ELF-1 (cell line): ENCODE data around the gene SOX6.

Source experiments
- DNase-seq: peaks from one replicate; pipeline ENCODE4 v3.0.0-alpha.2; 2016; ENCODE audit warnings: low read depth, low spot score

The SOX6 gene

GRCh38 chr11:16193897-16194381, 162.4 kb downstream of the SOX6 start:
- DNase-seq, result no peak

DNA sequence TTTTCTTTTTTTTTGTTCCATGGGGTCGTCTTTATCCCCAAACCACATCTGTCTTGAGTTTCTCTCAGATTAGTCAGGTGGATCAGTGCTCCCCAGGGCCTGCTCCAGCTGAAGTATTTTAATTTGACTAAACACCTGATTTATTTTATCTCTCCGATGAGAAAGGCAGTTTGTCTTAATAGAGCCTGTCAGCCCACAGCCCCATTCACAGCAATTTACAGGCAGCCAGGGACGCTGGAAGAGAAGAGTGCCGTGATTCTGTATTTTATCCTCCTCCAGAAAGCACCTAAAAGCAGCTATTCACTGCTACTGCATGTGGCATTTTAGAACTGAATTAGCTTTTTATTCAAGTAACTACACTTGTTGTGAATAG, 164.5 kb downstream of the SOX6 start:
- DNase-seq, result no peak

GRCh38 chr11:16191212-16191867, 165.0 kb downstream of the SOX6 start:
- DNase-seq, result no peak

DNA sequence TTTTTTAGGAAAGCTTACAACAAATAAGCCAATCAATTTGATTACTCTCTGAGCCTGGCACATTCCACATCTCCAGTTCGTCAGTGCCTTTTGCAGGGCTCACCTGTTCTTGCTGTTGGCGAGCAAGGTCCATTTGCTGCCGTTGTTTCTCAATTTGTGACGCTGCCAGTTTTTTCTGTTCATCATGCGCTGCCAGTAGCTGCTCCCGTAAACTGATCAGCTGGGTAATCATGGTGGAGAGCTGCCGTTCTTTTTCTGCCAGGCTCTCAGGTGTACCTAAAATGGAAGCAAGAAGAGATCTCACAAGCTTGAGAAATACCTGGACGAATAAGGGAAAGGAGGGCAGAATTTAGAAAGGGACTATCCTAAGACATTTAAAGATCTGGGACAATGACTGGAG, 169.7 kb downstream of the SOX6 start:
- no peak for DNase-seq

GRCh38 chr11:16185042-16185441, 171.3 kb downstream of the SOX6 start:
- DNase-seq, result no peak

DNA sequence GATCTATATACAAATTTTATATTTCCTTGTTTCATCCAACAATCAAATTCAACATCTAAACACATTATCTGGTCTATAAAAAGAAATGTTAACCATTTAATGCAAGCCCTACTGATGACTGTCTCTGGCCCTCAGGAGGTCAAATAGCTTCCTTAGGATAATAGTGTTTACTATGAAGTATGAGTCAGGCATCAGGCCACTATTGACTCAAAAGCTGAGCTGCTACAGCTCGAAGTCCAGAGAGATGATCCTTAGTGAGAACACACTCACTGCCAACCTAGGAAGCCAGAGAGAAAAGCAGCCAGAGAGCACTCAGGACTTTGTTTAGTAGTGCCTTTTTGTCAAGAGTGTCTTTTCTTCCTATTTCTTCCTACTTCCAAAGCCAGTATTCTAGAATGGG, 171.8 kb downstream of the SOX6 start:
- no peak for DNase-seq

DNA sequence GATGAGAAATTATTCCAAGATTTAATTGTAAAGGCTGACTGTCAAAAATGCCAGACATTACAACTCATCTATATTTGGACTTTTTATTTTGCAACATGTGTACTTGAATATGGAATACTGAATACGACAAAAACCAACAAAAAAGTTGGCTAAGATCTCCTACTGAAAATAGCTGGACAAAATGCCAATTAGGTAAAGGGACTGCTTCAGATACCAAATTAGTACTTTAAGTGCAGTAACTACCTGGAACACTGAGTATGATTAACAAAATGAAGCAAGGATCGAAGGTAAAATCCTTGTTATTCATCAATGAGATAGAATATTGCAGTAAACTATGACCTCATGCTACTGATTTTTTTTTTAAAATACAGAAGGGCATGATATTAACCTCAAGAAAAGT, 173.8 kb downstream of the SOX6 start:
- DNase-seq, result no peak

DNA sequence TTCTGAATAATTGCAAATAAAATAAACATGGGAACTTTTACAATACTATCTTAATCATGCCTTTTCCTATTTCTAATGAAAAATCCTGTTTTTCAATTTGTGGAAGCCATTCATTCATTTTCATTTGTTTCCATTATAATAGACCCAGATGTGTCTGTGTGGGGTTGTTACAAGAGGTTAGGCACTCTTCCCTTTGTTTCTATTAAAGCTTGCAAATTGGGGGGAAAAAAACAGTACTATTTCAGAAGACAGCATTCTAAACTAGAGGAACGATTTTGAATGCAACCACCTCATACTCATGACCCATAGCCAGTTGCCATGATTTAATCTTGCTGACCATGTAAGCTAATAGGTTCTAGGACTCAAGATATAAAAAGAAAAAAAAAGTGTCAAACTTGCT, 175.5 kb downstream of the SOX6 start:
- DNase-seq, result no peak

- DNase-seq, result no peak
Measured at GRCh38 chr11:16179676-16180075, 176.7 kb downstream of the SOX6 start.

DNA sequence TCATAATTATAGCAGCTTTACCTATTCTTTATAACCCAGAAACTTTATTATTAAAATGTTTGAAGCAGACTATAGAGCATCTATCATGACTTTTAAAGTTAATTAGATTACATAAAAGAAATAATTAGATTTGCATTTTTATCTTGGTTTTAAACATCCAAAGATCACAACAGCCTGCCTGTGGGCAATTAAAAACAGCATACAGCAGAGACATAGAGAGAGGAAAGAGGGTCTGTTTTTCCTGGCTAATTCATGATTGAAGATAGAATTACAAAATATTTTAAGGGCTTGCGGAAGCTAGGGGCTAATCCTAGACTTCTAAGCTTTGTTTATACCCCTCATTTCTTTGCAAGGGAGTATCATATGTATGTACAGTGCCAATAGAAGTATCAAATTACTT, 178.1 kb downstream of the SOX6 start:
- DNase-seq, result no peak

GRCh38 chr11:16177688-16178087, 178.7 kb downstream of the SOX6 start:
- no peak for DNase-seq

DNA sequence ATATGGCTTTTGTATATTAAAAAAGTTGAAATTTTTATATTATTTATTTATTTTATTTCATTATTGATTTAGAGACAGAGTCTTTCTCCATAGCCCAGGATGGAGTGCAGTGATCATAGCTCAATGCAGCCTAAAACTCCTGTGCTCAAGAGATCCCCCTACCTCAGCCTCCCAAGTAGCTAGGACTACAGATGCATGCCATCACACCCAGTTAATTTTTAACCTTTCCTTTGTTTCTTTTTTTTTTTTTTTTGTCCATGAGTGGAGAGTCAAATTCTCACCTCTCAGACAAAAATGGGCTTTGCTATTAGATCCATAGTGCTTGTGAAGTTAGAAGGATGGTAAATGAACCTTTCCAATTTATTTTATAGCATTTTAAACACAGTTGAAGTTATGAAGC, 182.5 kb downstream of the SOX6 start:
- no peak for DNase-seq

- DNase-seq, result no peak
Measured at GRCh38 chr11:16171882-16172281, 184.5 kb downstream of the SOX6 start.

DNA sequence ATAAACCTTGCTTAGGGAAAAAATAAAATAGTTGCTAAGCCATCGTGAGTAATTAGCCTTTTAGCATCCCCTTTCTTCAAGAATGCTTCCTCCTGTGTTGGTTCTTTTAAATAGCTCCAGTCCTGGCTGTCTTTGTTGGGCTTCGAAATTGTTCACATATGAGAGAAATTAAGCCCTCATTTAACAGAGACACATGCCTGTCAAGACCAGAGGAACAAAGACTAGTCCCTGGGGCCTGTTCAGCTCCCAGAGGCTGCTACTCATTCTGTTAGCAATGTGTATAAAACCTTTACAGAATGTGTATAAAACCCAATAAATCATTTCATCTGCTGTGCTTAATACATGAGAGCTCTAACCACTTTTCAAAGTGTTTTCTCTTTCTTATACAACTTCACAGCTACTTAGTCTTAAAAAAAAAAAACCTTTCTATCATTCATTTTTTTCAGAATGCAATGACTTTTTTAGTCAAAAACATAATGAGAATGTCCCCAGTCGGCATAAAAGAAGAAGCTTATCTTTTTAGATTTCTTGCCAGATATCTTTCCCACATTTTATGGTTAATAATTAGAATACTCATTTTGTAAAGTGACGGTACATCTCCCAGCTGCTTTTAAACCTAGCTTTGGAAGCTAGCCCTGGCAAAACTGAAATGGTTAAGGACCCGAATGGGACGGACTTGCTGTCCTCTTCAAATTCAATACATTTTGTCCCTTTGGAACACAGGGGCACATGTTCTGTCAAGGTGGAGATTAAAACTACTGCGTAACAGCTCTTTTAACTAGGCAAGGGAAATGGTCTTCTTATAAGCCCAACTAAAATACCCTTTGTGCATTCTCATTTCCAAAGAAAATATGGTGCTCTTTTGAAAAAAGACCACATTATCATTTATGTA, 186.1 kb downstream of the SOX6 start:
- DNase-seq, result no peak

DNA sequence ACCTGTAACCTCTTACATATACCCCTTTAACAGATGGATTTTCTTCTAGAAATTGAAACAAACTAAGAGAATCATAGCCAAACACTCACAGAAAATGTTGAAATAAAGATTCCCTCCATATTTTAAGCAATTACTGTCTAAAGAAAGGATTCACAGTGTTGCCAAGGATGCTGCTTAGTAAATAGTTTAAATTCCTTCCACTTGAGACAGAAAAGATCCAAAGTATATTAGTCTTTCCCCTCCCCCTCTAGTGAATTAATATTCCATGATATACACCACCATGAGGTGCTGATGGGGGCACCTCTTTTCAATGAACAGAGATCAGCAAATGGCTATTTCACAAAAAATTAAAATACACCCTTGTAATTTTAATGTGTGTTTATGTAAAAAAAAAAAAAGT, 186.8 kb downstream of the SOX6 start:
- no peak for DNase-seq

DNA sequence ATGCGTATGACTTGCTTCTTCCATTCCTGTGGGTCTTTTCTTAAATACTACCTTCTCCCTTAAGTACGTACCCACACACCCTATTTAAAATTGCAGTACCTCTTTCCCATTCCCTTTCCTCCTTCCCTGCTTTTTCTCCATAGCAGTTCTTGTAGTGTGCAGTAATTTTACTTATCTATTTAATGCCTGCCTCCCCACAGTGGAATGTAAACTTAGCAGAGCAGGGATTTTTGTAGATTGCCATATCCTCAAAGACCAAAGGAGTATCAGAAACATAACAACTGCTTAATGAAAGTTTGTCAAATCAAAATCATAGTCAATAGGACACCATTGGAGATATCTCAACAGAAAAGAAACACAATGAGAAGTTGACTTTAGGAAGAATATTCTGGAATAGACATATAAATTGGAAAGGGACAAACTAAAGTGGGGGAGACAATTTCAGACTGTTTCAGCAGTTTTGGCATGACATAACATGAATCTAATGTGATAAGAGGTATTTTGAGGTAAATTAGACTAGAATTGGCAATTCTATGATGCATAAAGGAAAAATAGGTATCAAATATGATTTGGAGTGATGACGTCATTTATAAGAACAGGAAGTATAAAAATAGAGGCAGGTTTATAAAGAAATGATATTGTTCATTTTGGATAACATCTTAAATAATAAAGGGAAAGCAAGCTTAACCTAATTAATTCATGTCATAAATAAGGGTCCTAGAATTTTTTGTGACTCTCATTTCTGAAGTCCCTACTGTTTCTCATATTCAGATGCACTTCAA, 188.4 kb downstream of the SOX6 start:
- no peak for DNase-seq

DNA sequence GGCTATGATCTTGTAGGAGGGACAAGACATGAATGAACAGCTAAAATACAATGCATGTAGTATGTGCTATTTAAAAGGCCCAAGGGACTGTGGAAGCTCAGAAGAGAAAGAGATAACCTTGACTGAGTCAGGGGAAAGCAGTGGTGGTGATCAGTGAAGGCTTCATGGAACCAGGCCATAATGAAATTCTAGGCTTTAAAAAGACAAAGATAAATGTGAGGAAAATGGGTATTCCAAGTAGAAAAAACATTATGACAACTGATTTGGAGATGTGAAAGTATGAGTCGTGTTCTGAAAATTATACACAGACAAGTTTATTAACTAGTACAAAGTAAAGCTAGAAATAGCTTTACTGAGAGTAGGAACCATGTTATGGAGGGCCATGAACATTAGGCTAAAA, 189.8 kb downstream of the SOX6 start:
- no peak for DNase-seq

- no peak for DNase-seq
Measured at GRCh38 chr11:16160146-16160545, 196.2 kb downstream of the SOX6 start.

- DNase-seq, result no peak
Measured at GRCh38 chr11:16158426-16158994, 197.8 kb downstream of the SOX6 start.

- DNase-seq, result no peak
Measured at GRCh38 chr11:16157327-16157726, 199.0 kb downstream of the SOX6 start.

GRCh38 chr11:16155448-16155847, 200.9 kb downstream of the SOX6 start:
- DNase-seq, result no peak
